ENCODE measurements around the gene GPR87.

GPR87 gene

DNA sequence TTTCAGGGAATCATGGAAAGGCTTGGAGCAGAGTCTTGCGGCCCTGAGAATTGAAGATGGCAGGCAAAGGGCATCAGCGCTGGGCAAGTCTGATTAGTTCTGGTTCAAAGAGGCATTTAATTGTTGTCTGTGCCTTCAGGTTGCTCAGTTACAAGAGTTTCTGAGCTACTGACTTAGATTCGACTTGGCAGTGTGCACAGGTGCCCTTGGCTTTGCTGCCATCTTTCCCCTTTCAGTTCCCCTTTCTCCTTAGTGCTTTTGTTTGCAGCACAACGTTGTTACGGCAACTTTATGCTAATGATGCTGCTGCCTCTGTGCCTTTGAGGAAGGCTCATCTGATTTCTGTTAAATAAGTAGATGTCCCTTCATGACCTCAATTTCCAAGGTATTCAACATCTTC, 50.8 kb downstream of the GPR87 start:
- peaks cover 13% of the 10 kb centered on the region for H3K4me1 ChIP-seq (ENCODE audit: insufficient read depth, low read length)

DNA sequence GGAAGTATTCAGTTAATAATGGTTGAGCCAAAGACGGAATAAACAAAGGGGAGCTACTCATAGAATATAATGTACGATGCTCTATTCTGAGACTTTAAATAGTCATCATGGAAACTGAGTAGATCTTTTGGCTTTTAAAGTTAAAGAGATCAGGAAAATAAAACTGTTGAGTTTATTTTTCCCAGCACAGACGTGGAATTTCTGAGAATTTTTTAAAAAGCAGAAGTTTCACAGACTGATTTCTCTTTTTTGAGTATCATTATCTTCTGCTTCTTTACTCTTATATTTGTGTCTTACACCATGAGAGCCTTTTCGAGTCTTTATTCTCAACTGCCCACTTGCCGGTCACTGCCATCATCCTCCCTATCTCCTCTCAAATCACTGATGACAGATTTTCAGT, 51.5 kb downstream of the GPR87 start:
- Histone ChIP-seq H3K4me1 (ENCODE audit: insufficient read depth, low read length) (peaks cover 13% of the 10 kb centered on the region), H3K27ac (ENCODE audit: low read length) (no peak overlapping the region), H3K4me3 (ENCODE audit: low read depth in 1 of 2, low read length in 2 of 2) (no peak overlapping the region), H3K27me3 (ENCODE audit: insufficient read depth, low read length, poor library complexity) (no peaks in the 10 kb centered on the region), H3K9me3 (ENCODE audit: insufficient read depth, low read length, severe bottlenecking) (no peaks in the 10 kb centered on the region), H3K4me2 (ENCODE audit: insufficient read depth, low read length) (no peak overlapping the region), H3K79me2 (ENCODE audit: insufficient read depth, low read length) (no peaks in the 10 kb centered on the region), H3K36me3 (ENCODE audit: insufficient read depth, low read length) (no peaks in the 10 kb centered on the region), H3K9ac (ENCODE audit: low read depth, low read length) (no peak overlapping the region), H2AFZ (ENCODE audit: low read depth, low read length) (no peak overlapping the region), H4K20me1 (ENCODE audit: insufficient read depth, low read length) (no peaks in the 10 kb centered on the region)
- no peak for DNase-seq
- TF ChIP-seq, protein P1, sequence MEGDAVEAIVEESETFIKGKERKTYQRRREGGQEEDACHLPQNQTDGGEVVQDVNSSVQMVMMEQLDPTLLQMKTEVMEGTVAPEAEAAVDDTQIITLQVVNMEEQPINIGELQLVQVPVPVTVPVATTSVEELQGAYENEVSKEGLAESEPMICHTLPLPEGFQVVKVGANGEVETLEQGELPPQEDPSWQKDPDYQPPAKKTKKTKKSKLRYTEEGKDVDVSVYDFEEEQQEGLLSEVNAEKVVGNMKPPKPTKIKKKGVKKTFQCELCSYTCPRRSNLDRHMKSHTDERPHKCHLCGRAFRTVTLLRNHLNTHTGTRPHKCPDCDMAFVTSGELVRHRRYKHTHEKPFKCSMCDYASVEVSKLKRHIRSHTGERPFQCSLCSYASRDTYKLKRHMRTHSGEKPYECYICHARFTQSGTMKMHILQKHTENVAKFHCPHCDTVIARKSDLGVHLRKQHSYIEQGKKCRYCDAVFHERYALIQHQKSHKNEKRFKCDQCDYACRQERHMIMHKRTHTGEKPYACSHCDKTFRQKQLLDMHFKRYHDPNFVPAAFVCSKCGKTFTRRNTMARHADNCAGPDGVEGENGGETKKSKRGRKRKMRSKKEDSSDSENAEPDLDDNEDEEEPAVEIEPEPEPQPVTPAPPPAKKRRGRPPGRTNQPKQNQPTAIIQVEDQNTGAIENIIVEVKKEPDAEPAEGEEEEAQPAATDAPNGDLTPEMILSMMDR (IDR thresholded peaks at IDR 0.05; ENCODE audit: borderline replicate concordance, extremely low read depth, low read length, poor library complexity, severe bottlenecking): no peak
- no peak for TF ChIP-seq EZH2 (IDR thresholded peaks at IDR 0.05; ENCODE audit: borderline replicate concordance, low read depth, low read length, severe bottlenecking)
- no peak for ATAC-seq (ENCODE audit: insufficient read depth, low read depth)

More for the DNA sequence above, 50.8 kb downstream of the GPR87 start:
- no peaks in the 10 kb centered on the region for H3K79me2 ChIP-seq (ENCODE audit: insufficient read depth, low read length)
- H3K27me3 ChIP-seq (ENCODE audit: insufficient read depth, low read length, poor library complexity): no peaks in the 10 kb centered on the region
- H3K36me3 ChIP-seq (ENCODE audit: insufficient read depth, low read length): no peaks in the 10 kb centered on the region
- no peaks in the 10 kb centered on the region for H3K9me3 ChIP-seq (ENCODE audit: insufficient read depth, low read length, severe bottlenecking)
- no peak overlapping the region for H3K4me2 ChIP-seq (ENCODE audit: insufficient read depth, low read length)
- TF ChIP-seq, protein P1 (IDR thresholded peaks at IDR 0.05; ENCODE audit: borderline replicate concordance, extremely low read depth, low read length, poor library complexity, severe bottlenecking): no peak
- no peak for TF ChIP-seq EZH2 (IDR thresholded peaks at IDR 0.05; ENCODE audit: borderline replicate concordance, low read depth, low read length, severe bottlenecking)
- H4K20me1 ChIP-seq (ENCODE audit: insufficient read depth, low read length): no peaks in the 10 kb centered on the region
- no peak overlapping the region for H3K27ac ChIP-seq (ENCODE audit: low read length)
- H3K4me3 ChIP-seq (ENCODE audit: low read depth in 1 of 2, low read length in 2 of 2): no peak overlapping the region
- no peak for DNase-seq
- no peak overlapping the region for H2AFZ ChIP-seq (ENCODE audit: low read depth, low read length)
- no peak overlapping the region for H3K9ac ChIP-seq (ENCODE audit: low read depth, low read length)
- ATAC-seq (ENCODE audit: insufficient read depth, low read depth): no peak

- TF ChIP-seq EZH2 (IDR thresholded peaks at IDR 0.05; ENCODE audit: borderline replicate concordance, low read depth, low read length, severe bottlenecking): no peak
- TF ChIP-seq, protein P1 (IDR thresholded peaks at IDR 0.05; ENCODE audit: borderline replicate concordance, extremely low read depth, low read length, poor library complexity, severe bottlenecking): no peak
- Histone ChIP-seq H3K9me3 (ENCODE audit: insufficient read depth, low read length, severe bottlenecking) (no peaks in the 10 kb centered on the region), H3K4me2 (ENCODE audit: insufficient read depth, low read length) (no peak overlapping the region), H3K4me3 (ENCODE audit: low read depth in 1 of 2, low read length in 2 of 2) (no peak overlapping the region), H3K36me3 (ENCODE audit: insufficient read depth, low read length) (no peaks in the 10 kb centered on the region), H4K20me1 (ENCODE audit: insufficient read depth, low read length) (no peaks in the 10 kb centered on the region), H3K27me3 (ENCODE audit: insufficient read depth, low read length, poor library complexity) (no peaks in the 10 kb centered on the region), H3K4me1 (ENCODE audit: insufficient read depth, low read length) (peaks cover 13% of the 10 kb centered on the region), H3K79me2 (ENCODE audit: insufficient read depth, low read length) (no peaks in the 10 kb centered on the region), H3K9ac (ENCODE audit: low read depth, low read length) (no peak overlapping the region), H2AFZ (ENCODE audit: low read depth, low read length) (no peak overlapping the region), H3K27ac (ENCODE audit: low read length) (no peak overlapping the region)
- DNase-seq (no peak), ATAC-seq (ENCODE audit: insufficient read depth, low read depth) (no peak)
These were observed 52.0 kb downstream of the GPR87 start for GRCh38 chr3:151264605-151265004.
